ENCODE results near the gene ACSS1. TPM values are rescaled to one million over a fixed set of nuclear protein-coding genes. Genes with fewer than 3 reads are reported as not detected.

The ACSS1 gene
- total and polyA plus RNA-seq, 2 of the 8 experiments (the other 6 are each of a cell fraction or from before 2014, with no cell fraction given): 2.6 to 3.4 TPM

DNA sequence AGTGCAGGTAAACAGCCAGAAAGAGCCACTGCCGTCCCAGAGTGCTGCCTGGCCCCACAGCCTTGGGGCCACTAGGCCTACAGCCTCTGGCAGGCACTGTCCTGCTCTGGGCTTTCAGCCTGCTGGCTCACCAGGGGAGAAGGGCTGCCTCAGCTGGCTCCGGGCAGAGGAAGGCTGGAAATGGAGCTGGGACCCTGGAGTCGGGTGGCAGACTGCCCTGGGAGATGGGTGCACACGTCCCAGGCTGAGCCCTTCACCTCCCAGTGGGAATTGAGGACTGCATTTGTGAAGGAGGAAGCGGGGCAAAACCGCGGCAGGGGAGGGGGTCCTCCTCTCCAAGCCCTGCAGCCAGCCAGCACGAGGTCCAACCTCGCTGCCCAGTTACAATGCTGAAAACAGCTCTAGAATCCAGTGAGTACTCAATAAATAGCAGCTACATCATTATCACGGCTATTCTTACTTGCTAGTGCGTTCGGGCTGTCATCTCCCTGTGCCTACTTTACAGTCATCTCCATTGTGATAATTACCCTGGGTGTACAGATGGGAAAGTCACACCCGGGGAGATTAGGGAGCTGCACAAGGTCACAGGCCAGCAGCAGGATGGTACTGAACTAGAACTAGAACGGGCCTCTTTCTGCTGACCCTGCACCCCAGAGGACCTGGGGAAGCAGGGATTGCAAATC, 13.1 kb downstream of the ACSS1 start (continued):
- TF ChIP-seq, protein P1, sequence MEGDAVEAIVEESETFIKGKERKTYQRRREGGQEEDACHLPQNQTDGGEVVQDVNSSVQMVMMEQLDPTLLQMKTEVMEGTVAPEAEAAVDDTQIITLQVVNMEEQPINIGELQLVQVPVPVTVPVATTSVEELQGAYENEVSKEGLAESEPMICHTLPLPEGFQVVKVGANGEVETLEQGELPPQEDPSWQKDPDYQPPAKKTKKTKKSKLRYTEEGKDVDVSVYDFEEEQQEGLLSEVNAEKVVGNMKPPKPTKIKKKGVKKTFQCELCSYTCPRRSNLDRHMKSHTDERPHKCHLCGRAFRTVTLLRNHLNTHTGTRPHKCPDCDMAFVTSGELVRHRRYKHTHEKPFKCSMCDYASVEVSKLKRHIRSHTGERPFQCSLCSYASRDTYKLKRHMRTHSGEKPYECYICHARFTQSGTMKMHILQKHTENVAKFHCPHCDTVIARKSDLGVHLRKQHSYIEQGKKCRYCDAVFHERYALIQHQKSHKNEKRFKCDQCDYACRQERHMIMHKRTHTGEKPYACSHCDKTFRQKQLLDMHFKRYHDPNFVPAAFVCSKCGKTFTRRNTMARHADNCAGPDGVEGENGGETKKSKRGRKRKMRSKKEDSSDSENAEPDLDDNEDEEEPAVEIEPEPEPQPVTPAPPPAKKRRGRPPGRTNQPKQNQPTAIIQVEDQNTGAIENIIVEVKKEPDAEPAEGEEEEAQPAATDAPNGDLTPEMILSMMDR (IDR thresholded peaks at IDR 0.05; ENCODE audit: control extremely low read depth in 1 of 3, insufficient read depth in 1 of 3, low read depth in 1 of 3, low read length in 3 of 3): no peak
- no peak for TF ChIP-seq TCF12 (IDR thresholded peaks at IDR 0.05; ENCODE audit: low read depth, low read length)
